ENCODE results near the gene NUDT22. TPM values are rescaled to one million over a fixed set of nuclear protein-coding genes. Genes with fewer than 3 reads are reported as not detected.
A peak's percentile ranks its signal among the peaks of the same experiment; 100 is the strongest.

Gene NUDT22
- total RNA-seq, 1 donor from 2014 or later, result 13.7 TPM

DNA sequence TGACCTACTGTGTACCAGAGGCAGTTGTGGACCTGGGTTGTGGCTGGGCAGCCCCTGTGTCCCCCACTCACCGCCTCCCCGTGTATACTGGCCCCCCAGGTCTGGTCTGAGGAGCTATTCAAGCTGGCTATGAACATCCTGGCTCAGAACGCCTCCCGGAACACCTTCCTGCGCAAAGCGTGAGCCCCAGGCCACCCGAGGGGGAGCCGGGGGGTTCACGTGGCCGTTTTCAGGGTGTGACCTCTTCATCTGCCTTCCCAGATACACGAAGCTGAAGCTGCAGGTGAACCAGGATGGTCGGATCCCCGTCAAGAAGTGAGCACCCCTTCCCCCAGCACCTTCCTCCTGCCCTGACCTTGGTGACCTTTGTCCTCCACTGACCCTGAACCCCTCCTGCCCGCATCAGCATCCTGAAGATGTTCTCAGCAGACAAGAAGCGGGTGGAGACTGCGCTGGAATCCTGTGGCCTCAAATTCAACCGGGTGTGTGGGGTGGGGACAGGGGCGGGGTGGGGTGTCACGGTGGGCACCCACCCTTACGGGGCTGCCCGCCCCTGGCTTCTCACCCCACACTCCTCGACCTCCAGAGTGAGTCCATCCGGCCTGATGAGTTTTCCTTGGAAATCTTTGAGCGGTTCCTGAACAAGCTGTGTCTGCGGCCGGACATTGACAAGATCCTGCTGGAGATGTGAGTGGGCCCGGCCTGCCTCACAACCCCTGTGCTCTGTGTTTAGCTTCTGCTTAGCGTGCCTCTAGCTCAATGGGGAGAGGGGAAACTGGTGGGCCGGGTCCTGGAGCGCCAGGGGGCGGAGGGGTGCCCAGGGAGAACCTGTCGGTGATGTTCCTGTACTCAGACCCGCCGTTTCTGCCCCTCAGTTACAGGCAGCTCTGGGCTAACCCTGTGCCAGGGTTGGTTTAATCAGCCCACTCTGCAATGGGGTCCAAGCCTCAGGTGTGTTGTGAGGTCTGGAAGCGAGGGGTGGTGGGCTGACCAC is 29.4 kb downstream of the NUDT22 start:
- DNase-seq, result no peak

DNA sequence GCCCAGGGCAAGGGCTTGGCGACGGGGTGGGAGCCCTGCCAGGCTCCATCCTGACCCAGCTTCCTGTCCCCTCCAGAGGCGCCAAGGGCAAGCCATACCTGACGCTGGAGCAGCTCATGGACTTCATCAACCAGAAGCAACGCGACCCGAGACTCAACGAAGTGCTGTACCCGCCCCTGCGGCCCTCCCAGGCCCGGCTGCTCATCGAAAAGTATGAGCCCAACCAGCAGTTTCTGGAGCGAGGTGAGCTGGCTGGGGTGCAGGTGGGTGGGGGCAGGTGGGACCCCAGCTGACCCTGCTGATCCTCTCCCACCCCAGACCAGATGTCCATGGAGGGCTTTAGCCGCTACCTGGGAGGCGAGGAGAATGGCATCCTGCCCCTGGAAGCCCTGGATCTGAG is 30.2 kb downstream of the NUDT22 start:
- no peak for DNase-seq

DNA sequence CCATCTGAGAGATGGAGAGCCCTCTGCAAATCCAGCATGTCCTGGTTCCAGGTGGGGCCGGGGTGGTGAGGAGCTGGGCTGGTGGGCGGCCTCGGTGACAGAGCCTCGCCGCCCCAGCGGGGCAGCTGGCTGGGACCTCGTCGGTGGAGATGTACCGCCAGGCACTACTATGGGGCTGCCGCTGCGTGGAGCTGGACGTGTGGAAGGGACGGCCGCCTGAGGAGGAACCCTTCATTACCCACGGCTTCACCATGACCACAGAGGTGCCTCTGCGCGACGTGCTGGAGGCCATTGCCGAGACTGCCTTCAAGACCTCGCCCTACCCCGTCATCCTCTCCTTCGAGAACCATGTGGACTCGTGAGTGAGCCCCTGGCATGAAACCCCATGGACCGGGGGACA is 32.3 kb downstream of the NUDT22 start:
- no peak for DNase-seq

DNA sequence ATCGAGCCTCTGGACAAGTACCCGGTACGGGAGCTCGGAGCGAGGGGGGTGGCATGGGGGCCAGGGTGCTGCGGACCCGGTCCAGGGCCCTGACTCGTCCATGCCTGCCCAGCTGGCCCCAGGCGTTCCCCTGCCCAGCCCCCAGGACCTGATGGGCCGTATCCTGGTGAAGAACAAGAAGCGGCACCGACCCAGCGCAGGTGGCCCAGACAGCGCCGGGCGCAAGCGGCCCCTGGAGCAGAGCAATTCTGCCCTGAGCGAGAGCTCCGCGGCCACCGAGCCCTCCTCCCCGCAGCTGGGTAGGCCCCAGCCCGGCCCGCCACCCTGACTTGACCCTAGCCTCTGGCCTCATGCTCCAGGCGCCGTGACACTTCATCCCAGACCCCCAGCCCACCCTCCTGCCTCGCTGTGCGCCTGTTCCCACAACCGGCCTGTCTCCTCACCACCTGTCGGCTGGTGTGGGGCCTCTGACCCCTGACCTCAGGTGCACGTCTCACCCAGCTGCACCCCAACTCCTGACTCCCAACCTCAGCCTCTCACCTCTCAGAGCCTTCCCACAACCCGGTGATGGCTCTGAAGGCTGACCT is 33.0 kb downstream of the NUDT22 start:
- DNase-seq, result no peak

DNA sequence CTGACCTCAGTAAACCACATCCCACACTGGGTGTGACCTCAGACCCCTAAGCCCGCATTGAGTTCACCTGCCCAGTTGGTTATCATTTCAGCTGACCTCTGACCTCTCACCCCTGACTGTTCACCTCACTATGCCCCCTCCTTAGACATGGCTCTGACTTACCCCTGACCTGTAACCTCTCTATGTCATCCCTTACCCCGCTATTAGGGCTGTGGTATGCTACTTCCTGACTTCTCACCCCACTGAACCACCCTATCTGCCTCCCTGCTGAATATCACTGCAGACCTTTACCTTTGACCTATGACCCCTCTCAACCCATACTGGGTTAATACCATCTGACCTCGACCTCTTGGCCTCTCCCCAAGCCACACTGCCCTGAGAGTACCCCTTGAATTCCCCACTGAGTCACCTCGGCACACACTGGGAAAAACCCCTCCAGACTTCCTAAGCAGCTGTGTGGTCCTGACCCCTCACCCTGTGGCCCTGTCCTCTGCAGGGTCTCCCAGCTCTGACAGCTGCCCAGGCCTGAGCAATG is 33.5 kb downstream of the NUDT22 start:
- no peak for DNase-seq

DNA sequence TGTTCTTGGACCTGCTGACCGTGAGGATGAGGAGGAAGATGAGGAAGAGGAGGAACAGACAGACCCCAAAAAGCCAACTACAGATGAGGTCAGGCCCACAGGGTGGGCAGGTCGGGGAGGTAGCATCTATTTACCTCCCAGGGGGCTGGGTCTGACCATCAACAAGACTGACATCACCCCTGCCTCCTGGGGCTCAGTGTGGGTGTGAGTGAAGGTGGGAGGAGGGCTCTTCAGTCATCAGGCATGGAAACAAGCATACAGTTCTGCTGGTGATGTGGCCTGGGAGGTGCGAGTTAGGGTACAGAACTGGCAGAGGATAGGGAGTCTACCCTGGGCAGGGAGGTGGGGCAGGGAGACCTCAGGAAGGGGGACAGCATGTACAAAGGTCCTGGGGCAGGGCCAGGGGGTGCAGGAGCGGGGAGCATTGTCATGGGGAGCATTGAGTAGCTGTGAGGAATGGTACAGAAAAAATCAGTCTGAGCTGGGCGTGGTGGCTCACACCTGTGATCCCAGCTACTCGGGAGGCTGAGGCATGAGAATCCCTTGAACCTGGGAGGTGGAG is 34.2 kb downstream of the NUDT22 start:
- DNase-seq, result no peak

DNA sequence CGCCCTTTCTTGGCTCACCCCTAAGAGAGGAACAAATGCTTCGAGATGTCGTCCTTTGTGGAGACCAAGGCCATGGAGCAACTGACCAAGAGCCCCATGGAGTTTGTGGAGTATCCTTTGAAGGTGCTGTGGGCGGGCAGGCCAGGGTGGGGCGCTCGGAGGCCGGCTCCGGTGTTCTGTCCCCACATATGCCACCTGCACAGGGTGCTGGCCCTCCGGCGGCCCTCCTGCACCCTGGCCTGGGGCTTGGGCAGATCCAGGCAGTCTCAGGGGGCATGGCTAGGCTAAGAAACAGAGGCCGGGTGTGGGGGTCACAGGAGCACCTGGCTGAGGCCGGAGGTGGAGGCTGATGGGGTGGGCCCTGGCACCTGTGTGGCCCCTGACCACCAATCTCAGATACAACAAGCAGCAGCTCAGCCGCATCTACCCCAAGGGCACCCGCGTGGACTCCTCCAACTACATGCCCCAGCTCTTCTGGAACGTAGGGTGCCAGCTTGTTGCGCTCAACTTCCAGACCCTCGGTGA is 35.5 kb downstream of the NUDT22 start:
- no peak for DNase-seq

DNA sequence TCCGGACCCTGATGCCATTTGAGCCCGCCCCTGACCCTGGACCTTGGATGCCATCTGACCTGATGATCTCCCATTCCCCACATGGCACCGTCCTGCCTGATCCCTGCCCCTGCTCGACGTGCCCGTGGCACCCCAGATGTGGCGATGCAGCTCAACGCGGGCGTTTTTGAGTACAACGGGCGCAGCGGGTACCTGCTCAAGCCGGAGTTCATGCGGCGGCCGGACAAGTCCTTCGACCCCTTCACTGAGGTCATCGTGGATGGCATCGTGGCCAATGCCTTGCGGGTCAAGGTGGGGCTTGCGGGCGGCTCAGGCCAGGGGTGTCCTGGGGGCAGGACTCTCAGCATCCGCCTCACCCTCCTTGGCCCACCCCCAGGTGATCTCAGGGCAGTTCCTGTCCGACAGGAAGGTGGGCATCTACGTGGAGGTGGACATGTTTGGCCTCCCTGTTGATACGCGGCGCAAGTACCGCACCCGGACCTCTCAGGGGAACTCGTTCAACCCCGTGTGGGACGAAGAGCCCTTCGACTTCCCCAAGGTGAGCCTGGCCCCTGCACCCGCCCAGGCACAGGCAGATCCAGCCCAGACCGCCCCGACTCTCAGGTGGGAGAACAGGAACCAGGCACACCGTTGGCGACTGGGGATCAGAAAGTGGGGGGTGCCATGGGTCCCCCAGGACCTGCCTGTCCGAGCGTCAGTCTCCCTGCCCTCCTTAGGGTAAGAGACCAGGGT is 36.4 kb downstream of the NUDT22 start:
- no peak for DNase-seq

DNA sequence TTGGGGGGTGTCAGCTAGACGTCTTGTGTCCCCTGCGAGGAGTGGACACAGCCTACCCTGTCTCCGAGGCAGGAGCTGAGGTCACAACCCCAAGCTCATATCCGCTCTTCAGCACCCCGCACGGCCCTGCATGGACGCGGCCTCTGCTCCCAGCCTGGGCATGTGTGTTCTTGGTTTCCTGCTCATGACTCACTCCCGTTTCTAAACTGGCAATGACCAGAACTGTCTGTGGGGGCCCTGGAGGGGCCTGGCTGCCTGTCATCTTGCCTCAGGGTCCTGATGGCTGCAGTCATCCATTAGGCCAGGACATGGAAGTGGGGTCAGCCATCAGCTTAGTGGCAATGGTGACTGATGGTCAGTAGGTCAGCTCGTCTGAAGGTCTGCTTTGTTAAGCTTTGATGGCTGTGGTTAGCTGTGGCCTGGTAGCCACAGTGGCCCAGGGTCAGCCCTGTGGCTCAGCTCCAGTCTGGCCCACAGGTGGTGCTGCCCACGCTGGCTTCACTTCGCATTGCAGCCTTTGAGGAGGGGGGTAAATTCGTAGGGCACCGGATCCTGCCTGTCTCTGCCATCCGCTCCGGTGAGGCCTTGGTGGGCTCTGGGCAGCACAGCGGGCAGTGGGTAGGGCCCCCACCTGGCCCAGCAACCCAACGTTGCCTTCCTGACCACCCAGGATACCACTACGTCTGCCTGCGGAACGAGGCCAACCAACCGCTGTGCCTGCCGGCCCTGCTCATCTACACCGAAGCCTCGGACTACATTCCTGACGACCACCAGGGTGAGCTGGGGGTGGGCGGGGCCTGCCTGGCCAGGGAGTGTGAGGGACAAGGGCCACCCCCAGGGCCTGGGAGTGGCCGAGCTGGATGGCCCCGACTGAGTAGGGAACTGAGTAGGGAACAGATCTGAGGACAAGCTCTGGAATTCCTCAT is 37.2 kb downstream of the NUDT22 start:
- DNase-seq, result no peak

DNA sequence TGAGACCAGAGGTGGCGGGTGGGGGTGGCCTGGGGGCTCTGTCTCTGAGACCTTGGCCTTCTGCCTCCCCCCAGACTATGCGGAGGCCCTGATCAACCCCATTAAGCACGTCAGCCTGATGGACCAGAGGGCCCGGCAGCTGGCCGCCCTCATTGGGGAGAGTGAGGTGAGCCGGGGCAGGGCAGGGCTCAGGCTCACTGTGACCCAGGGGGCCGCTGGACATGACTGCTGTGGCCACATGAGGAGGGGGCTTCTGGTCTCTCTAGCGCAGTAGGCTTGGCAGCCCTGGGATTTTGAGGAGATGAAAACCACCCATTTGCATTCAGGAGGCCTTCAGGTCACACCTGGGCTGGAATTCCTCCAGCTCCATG is 37.9 kb downstream of the NUDT22 start:
- no peak for DNase-seq

DNA sequence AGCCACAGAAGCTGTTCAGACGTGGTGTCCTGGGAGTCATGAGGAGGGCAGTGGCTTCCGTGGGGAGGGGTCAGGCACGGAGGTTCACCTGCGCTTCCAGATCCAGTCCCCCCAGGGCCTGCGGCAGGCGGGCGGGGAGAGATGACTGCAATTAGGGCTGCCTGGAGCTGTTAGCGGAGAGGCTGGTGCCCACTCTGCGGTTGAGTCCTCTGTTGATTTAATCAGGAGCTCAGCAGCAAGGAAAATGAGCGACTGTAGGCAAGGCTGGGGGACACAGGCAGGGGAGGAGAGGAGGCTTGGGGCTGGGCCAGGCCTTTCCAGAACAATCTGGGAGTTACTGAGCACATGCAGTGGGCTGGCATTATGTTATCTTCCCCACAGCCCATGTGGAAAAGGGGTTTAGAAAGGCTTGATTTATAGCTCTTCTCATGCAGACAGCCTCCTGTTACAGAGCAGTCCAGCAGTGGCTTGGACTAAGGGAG is 38.3 kb downstream of the NUDT22 start:
- DNase-seq, result no peak

DNA sequence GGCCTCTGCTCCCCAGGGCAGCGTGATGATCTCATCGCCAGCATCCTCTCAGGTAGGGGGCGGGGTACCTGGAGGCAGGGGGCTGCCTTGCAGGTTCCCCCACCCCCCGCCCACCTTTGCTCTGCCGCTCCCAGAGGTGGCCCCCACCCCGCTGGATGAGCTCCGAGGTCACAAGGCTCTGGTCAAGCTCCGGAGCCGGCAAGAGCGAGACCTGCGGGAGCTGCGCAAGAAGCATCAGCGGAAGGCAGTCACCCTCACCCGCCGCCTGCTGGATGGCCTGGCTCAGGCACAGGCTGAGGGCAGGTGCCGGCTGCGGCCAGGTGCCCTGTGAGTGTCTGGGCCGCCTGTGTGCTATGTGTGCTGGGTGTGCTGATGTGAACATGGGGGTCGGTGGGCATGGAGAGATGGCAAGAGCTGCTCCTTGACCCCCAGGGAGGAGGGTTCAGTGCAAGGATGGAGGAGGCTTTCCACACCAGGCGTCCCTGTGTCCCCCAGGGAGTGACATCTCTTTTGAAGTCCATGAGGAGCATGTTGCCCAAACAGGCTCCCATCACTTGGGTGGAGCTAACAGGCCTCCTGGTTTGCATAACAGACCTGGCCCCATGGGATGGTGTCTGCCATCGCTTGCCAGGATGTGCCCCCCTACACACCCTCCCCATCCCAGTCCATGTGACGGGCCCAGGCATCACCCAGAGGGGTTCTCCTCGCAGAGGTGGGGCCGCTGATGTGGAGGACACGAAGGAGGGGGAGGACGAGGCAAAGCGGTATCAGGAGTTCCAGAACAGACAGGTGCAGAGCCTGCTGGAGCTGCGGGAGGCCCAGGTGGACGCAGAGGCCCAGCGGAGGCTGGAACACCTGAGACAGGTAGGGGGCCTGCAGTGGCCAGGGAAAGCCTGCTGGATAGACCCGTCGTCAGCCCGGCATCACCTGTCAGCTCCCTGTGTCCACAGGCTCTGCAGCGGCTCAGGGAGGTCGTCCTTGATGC is 39.4 kb downstream of the NUDT22 start:
- DNase-seq, result no peak

DNA sequence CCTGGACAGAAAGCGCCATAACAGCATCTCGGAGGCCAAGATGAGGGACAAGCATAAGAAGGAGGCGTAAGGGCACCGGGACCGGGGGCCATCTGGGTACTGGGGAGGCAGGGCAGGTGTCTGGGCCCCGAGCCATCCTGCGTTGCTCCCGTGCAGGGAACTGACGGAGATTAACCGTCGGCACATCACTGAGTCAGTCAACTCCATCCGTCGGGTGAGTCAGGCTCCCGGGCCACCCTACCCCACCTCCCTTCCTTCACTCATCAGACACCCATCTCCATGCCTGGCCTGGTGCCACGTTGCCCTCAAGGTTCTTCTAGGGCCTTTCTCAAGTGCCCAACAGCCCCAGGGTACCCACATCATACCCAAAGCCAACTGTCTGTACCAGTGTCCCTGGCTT is 40.3 kb downstream of the NUDT22 start:
- no peak for DNase-seq

DNA sequence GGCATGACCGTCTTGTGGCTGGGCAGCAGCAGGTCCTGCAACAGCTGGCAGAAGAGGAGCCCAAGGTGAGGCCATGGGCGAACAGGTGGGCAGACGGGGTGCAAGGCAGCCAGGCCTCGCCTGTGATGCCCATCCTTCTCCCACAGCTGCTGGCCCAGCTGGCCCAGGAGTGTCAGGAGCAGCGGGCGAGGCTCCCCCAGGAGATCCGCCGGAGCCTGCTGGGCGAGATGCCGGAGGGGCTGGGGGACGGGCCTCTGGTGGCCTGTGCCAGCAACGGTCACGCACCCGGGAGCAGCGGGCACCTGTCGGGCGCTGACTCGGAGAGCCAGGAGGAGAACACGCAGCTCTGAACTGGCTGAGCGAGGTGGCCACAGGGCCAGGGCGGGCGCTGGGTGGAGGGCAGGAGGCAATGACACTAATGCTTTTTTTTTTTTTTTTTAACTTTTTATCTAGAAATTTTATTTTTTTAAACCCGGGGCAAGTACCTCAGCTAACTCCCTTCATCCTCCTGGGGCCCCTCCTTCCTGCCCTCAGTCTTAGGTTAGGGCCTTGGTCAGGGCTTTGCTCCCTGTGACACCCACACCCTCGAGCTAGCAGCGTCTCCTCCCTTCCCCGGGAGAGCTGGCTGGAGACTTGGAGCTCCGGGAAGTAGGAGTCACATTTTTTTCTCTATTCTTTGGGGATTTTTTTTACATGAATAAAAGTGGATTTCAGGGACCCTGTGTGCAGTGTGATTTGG is 41.3 kb downstream of the NUDT22 start:
- DNase-seq, result no peak

DNA sequence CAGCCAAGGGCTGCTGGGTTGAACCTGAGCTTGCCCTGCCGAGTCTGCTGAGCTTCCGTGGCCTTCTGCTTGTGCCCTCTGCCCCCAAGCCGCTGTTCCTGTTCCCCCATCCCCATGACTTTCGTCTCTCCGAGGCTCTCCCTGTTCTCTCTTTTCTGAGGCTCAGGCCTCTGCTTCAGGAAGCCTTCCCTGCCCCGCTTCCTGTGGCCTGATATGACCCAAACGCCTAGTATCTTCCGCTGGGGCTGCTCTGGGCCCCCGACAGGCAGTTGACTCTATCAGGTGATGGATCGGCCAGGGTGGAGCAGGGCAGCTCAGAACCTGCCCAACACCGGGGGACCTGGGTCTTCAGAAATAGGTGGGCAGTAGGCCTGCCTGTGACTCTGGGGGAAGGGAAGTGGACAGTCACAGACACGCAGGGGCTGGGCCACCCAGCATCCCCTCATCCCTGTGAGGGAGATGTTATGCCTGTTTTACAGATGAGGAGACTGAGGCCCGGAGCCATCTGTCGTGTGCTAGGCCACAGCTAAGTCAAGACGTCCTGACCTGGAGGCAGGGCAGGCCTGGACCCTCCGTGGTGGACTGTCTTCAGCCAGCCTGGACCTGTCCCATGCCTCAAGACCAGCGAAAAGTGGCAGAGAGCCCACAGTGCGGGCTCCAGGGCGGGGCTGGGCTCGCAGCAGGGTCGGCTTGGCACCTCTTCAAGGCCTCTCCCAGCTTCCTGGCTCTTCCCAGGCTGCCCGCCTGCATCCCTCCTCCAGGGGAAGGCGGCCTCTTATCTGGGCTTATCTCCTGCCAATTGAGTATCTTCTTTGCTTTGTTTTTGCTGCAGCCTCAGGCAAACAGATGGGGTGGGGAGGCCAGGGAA is 42.2 kb downstream of the NUDT22 start:
- DNase-seq, result no peak

DNA sequence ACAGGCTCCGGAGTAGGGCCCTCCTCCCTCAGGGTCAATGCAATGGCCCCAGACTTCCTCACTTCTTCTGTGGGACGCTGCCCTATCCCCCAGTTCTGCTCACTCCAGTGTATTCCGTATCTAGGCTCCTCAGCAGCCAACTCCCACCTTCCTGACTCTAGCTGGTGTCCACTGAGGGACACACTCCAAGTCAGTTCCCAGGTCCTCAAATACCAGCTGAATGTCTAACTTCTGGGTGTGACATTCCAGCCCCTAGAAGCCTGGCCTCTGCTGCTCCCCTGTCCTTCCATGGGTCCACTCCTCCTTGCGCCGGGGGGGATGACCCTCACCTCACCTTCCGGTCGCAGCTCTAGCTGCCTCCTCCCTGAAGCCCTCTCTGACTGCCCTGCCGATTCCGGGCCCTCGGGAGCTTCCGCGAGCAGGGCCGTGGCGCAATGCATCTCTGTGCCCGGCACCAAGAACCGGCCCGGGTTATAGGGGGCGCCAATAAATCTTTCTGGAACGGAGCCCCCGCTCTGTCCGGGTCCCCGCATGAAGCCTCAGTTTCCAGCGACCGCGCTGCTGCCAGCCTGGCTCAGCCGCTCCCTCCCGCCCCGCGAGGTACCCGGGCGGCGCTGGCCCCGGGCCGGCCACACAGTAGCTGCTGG is 42.9 kb downstream of the NUDT22 start:
- DNase-seq, result peak; percentile 51

DNA sequence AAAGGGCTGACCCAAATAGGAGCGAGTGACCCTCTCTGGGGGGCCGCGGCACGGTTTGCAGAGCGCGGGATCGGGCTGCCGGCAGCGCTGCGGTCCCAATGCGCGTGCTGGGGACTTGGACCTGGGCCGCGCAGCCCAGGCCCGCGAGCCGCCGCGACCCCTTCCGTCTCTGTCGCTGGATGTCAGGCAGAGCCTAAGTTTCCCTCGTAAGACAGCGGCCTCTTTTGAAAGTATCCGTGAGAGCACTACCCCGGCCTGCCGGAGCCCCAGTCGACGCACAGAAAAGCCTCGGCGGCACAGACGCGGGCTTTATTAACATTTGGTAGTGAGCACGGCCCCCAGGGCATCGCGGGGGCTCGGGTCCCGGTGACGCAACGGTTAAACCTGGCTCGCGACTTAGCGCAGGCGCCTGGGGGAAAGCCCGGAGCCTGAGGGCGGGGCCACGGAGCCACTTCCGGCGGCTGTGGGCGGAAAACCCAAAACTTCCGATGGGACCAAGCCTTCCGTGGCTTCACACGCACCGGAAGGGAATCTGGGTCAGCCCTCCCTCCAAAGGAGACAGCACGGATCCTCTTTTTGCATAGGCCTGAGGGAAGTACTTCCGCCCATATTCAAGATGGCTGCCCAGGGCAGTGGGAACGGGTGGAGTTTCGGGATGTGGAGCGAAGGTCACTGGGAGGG is 43.6 kb downstream of the NUDT22 start:
- peak; percentile 99 for DNase-seq
